HL-60/S4 treated with phorbol 12-myristate 13-acetate at 8.2 ng/mL for 4 days and 3 days (cell line): ENCODE measurements around the gene GAB2.
"Not testable (repeated sequence)": the region's sequence is repeated elsewhere in the genome, so short reads cannot be mapped to it uniquely, and the experiment has no call there.

Experiments
- in situ Hi-C: fragments of 300-500 bp; cut with MboI; formaldehyde crosslinking; loops from 2 replicates; pipeline ENCODE4 v1.15.0; 2022; ENCODE audit warnings: low sequenced_read_pairs

Gene GAB2

GRCh38 chr11:78319453-78319955, 98.1 kb downstream of the GAB2 start:
- in situ Hi-C loops: no loop called here

- in situ Hi-C loops: no loop called here
Measured at GRCh38 chr11:78318321-78319114, 99.1 kb downstream of the GAB2 start.

- in situ Hi-C loops: no loop called here
Measured at GRCh38 chr11:78315724-78316123, 101.9 kb downstream of the GAB2 start.

- in situ Hi-C loops: no loop called here
Measured at GRCh38 chr11:78314762-78315161, 102.9 kb downstream of the GAB2 start.

GRCh38 chr11:78313898-78314297, 103.7 kb downstream of the GAB2 start:
- in situ Hi-C loops: no loop called here

- in situ Hi-C loops: no loop called here
Measured at GRCh38 chr11:78313181-78313795, 104.3 kb downstream of the GAB2 start.

- in situ Hi-C loops: no loop called here
Measured at GRCh38 chr11:78312712-78313111, 104.9 kb downstream of the GAB2 start.

- in situ Hi-C loops: no loop called here
Measured at GRCh38 chr11:78311702-78312371, 105.8 kb downstream of the GAB2 start.

GRCh38 chr11:78310500-78310909, 107.1 kb downstream of the GAB2 start:
- in situ Hi-C loops: no loop called here

- in situ Hi-C loops: no loop called here
Measured at GRCh38 chr11:78304201-78304600, 113.4 kb downstream of the GAB2 start.

GRCh38 chr11:78300108-78300839, 117.3 kb downstream of the GAB2 start:
- in situ Hi-C loops: no loop called here

GRCh38 chr11:78299000-78299710, 118.5 kb downstream of the GAB2 start:
- in situ Hi-C loops: no loop called here

GRCh38 chr11:78298291-78298771, 119.3 kb downstream of the GAB2 start:
- in situ Hi-C loops: no loop called here

GRCh38 chr11:78295991-78296930, 121.4 kb downstream of the GAB2 start:
- in situ Hi-C loops: no loop called here

- in situ Hi-C loops: no loop called here
Measured at GRCh38 chr11:78295347-78295746, 122.3 kb downstream of the GAB2 start.

- in situ Hi-C loops: not testable (repeated sequence)
Measured at GRCh38 chr11:78294100-78294499, 123.5 kb downstream of the GAB2 start.

GRCh38 chr11:78293536-78293935, 124.1 kb downstream of the GAB2 start:
- in situ Hi-C loops: no loop called here

GRCh38 chr11:78292109-78292803, 125.4 kb downstream of the GAB2 start:
- in situ Hi-C loops: no loop called here
